IPS DF 19.7 (cell line): Measurements from ENCODE around the gene CFAP20DC.
"Not testable (repeated sequence)": the region's sequence is repeated elsewhere in the genome, so short reads cannot be mapped to it uniquely, and the experiment has no call there.

ENCODE experiments used
- DNase-seq: peaks from one replicate; pipeline ENCODE4 v3.0.0-alpha.2; 2013; ENCODE audit warnings: low read depth, low spot score

CFAP20DC gene

GRCh38 chr3:58963928-58964503, 85.8 kb downstream of the CFAP20DC start:
- no peak for DNase-seq

GRCh38 chr3:58962816-58963215, 87.0 kb downstream of the CFAP20DC start:
- no peak for DNase-seq

GRCh38 chr3:58962040-58962651, 87.7 kb downstream of the CFAP20DC start:
- no peak for DNase-seq

DNA sequence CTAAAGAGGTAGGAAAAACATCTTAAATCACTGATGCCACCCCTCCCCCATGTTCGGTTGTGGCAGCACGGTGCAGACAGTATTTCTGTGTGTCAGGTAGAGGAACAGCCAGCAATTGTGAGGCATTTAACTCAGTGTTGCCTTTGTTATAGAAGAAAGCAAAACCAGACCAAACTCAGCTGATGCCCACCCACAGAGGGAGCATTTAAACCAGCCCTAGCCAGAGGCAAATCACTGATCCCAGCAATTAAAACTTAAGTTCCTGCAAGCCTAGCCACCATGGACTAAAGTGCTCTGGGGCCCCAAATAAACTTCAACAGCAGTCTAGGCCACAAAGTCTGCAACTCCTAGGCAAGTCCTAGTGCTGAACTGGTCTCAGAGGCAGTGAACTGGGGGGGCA, 94.5 kb downstream of the CFAP20DC start:
- no peak for DNase-seq

GRCh38 chr3:58953288-58953687, 96.5 kb downstream of the CFAP20DC start:
- DNase-seq, result no peak

- DNase-seq, result no peak
Observed at GRCh38 chr3:58952128-58952917, 97.5 kb downstream of the CFAP20DC start.

DNA sequence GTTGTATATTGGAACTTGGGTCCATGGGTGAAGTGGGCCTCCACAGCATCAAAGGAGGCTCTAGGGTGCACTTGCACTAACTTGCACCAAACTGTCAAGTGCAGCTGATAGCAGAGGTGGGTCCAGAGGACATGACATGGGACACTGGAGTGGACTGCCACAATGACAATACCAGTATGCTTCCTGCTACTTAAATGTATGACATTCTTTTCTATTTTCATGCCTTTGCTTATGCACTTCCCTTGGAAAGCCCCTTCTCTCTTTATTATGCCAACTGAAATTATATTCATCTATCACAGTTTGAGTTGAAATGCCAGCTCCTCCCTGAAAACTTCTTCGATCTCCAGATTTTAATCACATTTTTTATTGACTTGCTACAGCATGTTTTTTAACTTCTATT, 101.8 kb downstream of the CFAP20DC start:
- no peak for DNase-seq

DNA sequence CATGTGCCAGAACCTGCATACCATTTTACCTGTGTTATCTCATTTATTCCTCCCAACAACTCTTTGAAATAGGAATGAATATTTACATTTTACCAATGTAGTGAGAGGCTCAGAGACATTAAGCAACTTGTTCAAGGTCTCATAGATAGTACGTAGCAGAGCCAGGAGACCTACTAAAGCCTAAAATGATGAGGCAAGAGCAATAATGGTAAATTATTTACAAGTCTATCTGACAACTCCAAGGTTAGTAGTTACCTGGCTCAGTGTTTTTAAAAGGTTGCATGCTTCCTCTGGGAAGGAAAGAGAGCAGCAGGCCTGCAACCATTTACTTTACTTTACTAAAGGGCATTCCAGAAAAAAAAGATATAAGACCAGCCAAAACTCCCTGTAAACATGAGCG, 103.0 kb downstream of the CFAP20DC start:
- DNase-seq, result no peak

DNA sequence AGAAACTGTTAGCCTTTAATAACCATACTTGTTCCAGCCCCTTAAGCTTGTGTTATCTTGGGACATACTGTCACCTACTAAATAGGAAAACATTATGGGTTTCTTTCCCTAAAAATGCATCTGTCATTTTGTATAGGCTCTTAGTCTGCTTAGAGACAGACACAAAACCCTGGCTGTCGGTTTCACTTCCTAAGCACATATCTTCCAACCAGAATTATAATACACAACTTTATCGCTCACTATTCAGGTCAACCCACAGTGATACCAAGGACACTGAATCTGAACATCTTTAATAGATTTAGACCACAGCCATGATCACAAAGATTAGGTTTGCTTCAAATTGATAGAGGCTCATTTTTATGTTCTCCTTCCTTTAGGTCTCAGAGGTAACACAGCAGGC, 111.8 kb downstream of the CFAP20DC start:
- DNase-seq, result no peak

DNA sequence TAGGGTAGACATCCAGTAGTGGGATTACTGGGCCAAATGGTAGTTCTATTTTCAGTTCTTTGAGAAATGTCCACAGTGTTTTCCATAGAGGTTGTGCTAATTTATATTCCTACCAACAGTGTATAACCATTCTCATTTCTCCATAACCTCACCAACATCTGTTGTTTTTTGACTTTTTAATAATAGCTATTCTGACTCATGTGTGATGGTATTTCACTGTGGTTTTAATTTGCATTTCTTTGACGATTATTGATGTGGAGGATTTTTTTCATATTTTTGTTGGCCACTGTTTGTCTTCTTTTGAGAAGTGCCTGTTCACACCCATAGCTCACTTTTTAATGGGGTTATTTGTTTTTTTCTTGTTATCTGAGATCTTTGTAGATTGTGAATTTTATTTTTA, 125.2 kb downstream of the CFAP20DC start:
- DNase-seq, result no peak

DNA sequence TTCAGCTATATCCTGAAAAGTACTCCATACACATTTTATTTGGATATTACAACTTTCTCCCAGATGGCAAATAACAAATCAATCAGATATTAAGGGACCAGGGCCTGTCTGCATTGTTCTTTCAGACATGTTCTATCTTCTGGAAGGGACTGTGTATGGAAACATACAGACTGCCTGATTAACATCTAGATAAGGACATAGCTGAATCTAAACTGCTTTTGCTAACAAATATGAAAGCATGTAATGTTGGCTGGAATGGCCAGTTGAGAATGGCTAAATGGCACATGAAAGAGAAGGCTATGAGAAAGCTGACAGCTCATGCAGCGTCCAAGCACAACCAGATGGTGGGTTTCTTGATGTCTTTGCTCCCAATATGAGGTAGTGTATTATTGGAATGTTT, 149.4 kb downstream of the CFAP20DC start:
- no peak for DNase-seq

- DNase-seq, result no peak
Observed at GRCh38 chr3:58899953-58900298, 149.9 kb downstream of the CFAP20DC start.

DNA sequence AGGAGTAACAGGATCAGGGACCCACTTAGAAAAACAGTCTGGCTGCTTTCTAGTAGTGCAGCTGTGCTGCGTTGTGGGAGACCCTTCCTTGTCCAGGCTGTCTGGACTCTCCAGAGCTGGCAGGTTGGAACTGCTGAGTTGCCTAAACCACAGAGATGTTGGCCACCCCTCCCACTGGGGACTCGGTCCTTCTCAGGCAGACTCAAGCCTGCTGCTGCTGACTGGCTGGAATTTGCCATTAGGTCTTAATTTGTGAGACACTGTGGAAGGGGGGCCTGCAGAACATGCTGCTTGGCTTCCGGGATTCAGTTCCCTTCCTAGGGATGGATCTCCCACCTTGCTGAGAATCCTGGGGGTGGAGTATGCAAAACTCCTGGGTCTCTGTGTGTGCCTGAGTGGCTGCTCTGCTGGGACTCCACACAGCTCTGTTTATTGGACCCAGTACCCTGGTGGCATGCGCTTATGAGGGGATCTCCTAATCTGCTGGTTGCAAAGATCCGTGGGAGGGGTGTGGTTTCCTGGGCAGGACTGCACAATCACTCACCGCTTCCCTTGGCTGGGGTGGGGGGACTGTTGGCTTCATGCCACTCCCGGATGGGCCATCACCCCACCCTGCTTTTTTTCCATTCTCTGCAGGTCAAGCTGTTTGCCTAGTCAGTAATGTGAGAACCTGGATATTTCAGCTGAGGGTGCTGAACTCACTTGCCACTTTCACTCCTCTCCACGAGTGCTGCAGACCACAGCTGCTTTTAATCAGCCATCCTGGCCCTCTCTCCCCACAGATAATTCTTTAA, 150.5 kb downstream of the CFAP20DC start:
- no peak for DNase-seq

DNA sequence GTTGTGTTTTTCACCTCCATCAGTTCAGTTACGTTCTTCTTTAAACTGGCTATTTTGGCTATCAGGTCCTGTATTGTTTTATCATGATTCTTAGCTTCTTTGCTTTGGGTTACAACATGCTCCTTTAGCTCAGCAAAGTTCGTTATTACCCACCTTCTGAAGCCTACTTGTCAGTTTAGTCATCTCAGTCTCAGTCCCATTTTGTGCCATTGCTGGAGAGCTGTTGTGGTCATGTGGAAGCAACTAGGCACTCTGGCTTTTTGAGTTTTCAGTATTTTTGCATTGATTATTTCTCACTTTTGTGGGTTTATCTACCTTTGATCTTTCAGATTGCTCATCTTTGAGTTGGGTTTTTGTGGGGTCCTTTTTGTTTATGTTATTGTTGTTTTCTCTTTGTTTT, 151.3 kb downstream of the CFAP20DC start:
- DNase-seq, result no peak

GRCh38 chr3:58897646-58898045, 152.2 kb downstream of the CFAP20DC start:
- no peak for DNase-seq

DNA sequence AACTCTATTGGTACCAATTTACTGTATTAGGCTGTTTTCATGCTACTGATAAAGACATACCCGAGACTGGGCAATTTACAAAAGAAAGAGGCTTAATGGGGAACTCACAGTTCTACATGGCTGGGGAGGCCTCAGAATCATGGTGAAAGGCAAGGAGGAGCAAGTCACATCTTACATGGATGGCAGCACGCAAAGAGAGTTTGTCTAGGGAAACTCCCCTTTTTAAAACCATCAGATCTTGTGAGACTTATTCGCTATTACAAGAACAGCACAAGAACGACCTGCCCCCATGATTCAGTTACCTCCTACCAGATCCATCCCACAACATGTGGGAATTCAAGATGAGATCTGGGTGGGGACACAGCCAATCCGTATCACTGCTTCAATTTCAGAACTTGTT, 154.1 kb downstream of the CFAP20DC start:
- DNase-seq, result not testable (repeated sequence)

DNA sequence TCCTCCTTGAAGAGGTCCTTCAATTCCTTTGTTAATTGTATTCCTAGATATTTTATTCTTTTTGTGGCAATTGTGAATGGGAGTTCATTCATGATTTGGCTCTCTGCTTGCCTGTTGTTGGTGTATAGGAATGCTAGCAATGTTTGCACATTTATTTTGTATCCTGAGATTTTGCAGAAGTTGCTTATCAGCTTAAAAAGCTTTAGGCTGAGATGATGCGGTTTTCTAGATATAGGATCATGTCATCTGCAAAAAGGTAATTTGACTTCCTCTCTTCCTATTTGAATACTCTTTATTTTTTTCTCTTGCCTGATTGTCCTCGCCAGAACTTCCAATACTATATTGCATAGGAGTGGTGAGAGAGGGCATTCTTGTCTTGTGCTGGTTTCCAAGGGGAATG, 157.3 kb downstream of the CFAP20DC start:
- not testable (repeated sequence) for DNase-seq

DNA sequence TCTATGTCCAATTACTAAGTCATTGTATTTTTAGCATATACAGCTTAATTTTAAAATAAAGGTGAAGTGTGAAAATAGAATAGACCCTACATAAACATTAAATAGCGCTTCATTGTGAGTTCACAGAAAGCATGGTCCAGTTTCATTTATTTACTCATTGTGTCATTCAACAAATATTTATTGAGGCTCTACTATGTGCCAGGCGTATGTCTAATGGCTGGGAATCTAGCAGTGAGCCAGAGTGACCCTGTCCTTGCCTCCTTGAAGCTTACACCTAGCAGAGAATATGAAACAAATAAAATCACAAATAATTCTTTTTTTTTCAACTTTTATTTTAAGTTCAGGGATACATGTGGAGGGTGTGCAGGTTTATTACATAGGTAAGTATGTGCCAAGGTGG, 161.7 kb downstream of the CFAP20DC start:
- no peak for DNase-seq

DNA sequence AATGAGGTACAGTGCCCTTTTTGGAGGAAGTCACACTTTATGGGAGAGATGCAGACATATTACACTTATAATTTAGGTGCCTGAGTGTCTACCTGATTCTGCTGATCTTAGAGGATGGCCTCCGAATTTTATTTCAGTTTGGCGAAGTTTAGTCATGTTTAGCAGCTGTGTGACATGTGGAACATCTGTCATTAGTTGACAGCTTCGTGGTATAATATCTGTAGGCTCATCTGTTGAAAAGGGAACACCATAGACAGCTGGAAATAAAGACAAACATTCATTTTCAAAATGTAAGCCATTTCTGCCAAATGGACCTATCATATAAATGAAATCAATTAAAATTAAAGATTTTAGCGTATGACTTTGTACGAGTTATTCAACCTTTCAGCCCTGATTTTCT, 165.4 kb downstream of the CFAP20DC start:
- no peak for DNase-seq

- DNase-seq, result no peak
Observed at GRCh38 chr3:58880182-58880581, 169.6 kb downstream of the CFAP20DC start.

GRCh38 chr3:58874795-58875194, 175.0 kb downstream of the CFAP20DC start:
- DNase-seq, result no peak

GRCh38 chr3:58874248-58874741, 175.5 kb downstream of the CFAP20DC start:
- no peak for DNase-seq
